GDM1 (cell line): ENCODE measurements around the gene PTPN23.
"Not testable (repeated sequence)": the region's sequence is repeated elsewhere in the genome, so short reads cannot be mapped to it uniquely, and the experiment has no call there.

Experiments
- DNase-seq: peaks from one replicate; lab custom pipeline; 2025; lab: John Stamatoyannopoulos, UW

The PTPN23 gene

DNA sequence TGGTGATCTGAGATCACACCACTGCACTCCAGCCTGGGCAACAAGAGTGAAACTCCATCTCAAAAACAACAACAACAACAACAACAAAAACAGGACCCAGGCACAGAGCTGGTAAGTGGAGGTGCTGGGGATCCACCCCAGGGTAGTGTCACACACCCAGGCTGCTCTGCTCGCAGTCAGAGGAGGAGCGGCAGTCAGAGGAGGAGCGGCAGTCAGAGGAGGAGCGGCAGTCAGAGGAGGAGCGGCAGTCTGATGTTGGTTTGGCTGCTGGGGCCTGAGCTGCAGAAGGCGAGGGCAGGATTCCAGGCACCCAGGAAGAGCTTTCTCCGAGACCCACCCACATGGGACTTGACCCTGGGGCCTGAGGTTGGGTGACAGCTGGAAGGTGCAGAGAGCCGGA is 10.8 kb upstream of the PTPN23 start:
- not testable (repeated sequence) for DNase-seq

GRCh38 chr3:47370887-47371697 is 9.7 kb upstream of the PTPN23 start:
- no peak for DNase-seq

DNA sequence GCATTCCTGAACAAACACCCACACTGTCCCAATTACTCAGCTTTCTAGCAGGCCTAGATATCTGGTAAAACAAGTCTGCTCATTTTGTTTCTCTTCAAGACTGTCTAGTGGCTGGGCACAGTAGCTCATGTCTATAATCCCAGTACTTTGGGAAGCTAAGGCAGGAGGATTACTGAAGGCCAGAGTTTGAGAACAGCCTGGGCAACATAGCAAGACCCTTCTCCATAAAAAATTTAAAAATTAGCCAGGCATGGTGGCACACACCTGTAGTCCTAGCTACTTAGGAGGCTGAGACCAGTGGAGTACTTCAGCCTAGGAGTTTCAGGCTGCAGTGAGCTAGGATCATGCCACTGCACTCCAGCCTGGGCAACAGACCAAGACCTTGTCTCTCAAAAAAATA is 6.2 kb upstream of the PTPN23 start:
- no peak for DNase-seq

- no peak for DNase-seq
These were observed 4.4 kb upstream of the PTPN23 start for GRCh38 chr3:47376393-47376792.

- DNase-seq: no peak
These were observed 3.6 kb upstream of the PTPN23 start for GRCh38 chr3:47377186-47377585.

DNA sequence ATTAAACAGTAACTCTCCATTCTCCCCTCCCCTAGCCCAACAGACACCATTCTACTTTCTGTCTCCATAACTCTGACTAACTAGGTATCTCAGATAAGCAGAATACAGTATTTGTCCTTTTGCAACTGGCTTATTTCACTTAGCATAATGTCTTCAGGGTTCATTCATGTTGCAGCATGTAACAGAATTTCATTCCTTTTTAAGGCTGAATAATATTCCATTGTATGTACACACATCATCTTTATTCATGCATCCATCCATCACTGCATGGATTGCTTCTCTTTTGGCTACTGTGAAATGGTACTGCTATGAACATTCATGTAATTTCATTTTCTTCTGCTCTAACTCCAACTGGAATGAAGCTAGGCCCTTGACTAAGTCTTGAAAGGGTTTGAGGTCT is 2.0 kb upstream of the PTPN23 start:
- no peak for DNase-seq

GRCh38 chr3:47379411-47379899 is 1.4 kb upstream of the PTPN23 start:
- DNase-seq: no peak

- DNase-seq: no peak
These were observed 708 bp upstream of the PTPN23 start for GRCh38 chr3:47380026-47380600.

- DNase-seq: peak; percentile 77
These were observed 716 bp downstream of the PTPN23 start for GRCh38 chr3:47381317-47382157.

DNA sequence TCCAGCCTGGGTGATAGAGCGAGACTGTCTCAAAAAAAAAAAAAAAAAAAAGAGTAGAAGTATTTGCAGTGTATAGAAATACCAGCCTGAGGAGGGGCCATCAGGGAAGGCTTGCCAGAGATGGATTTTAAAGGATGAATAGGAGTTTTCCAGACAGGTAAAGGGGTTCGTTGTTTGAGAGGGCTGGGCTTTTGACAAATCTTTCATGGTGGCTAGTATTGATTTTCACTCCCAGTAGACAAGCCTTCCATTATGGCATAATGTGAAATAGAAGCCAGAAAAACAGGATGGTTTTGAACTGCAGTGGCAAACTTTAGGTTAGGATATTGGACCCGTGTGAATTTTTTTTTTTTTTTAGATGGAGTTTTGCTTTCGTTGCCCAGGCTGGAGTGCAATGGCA is 3.6 kb downstream of the PTPN23 start:
- no peak for DNase-seq

DNA sequence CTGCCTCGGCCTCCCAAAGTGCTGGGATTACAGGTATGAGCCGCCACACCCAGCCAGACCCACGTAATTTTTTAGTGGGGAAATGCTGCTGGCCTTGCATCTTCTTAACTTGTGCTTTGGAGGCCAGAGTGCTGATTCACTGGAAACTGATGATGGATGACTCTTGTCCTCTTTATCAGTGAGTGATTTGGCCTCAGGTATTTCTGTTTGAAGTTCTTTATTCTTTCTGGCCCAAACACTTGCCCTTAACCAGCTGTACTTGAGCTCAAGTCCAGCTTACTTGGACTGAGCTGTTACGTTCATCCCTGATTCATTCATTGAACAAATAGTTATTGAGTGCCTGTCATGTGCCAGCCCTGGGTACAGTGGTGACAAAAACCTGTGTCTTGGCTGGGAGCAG is 4.2 kb downstream of the PTPN23 start:
- DNase-seq: no peak

DNA sequence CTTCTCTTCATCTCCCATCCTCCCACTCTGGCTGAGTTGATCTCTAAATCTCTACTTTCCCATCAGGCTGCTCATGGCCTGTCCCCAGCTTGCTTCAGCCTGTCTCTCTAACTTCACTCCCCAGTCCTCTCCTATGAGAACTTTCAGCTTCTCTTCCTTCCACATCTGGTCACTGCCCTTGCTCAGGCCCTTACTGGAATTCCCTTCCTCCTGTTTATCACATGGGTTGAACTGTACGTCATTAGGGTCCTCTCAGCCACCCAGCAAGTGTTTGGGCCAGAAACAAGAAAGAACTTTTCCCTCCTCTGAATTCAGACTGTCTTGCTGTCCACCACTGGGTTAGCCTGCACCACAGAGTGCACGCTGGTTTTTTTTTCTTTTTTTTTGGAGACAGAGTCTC is 5.0 kb downstream of the PTPN23 start:
- no peak for DNase-seq

- no peak for DNase-seq
These were observed 12.1 kb downstream of the PTPN23 start for GRCh38 chr3:47392933-47393332.

DNA sequence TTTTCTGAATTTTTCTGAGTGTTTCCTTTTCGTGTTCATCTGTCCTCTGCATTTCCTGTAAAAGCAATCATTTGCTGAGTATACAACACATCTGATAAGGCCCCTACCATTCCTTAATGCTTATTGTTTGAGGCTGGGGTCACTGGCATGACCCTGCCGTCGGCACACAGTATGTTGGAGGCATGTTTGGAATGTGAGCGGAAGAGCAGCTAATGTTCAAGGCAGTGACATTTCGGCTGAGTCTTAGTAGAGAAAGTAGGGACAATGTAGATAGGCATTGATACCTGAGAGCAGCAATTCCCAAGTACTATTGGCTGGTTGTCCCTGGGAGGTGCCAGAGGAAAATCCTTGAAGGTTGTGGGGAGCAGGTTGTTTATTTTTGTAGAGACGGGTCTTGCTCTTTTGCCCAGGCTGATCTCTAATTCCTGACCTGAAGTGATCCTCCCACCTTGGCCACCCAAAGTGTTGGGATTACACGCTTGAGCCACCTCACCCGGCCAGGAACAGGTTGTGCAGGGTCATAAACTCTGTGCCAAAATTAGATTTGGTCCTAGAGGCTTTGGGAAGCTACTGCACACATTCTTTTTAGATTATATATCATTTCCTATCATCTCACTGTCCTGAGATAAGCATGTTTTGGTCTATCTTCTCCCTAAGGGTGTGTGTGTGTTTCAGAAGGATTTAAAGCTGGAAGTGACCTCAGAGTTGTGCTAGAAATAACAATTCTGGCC is 13.5 kb downstream of the PTPN23 start:
- DNase-seq: no peak

DNA sequence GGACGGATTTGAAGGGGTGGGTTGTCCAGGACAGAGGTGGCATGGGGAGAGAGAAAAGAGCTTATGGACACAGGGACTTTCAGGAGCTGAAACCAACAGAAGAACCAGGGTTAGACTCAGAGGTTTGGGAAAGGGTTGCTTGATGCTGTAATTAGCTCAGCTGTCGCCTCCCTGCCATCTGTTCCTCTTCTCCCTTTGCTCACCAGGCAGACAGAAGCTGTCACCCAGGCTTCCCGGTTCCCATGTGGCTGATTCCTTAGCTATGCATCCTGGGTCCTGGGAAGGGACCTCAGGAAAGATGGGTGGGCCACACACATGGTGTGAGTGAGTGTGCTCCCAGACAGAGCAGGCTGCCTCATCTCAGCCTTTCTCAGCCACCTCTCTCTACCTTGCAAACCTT is 14.1 kb downstream of the PTPN23 start:
- no peak for DNase-seq

GRCh38 chr3:47398228-47398627 is 17.4 kb downstream of the PTPN23 start:
- DNase-seq: no peak

GRCh38 chr3:47399016-47399415 is 18.2 kb downstream of the PTPN23 start:
- no peak for DNase-seq

- no peak for DNase-seq
These were observed 18.9 kb downstream of the PTPN23 start for GRCh38 chr3:47399531-47400270.

GRCh38 chr3:47404431-47404876 is 23.6 kb downstream of the PTPN23 start:
- DNase-seq: no peak

DNA sequence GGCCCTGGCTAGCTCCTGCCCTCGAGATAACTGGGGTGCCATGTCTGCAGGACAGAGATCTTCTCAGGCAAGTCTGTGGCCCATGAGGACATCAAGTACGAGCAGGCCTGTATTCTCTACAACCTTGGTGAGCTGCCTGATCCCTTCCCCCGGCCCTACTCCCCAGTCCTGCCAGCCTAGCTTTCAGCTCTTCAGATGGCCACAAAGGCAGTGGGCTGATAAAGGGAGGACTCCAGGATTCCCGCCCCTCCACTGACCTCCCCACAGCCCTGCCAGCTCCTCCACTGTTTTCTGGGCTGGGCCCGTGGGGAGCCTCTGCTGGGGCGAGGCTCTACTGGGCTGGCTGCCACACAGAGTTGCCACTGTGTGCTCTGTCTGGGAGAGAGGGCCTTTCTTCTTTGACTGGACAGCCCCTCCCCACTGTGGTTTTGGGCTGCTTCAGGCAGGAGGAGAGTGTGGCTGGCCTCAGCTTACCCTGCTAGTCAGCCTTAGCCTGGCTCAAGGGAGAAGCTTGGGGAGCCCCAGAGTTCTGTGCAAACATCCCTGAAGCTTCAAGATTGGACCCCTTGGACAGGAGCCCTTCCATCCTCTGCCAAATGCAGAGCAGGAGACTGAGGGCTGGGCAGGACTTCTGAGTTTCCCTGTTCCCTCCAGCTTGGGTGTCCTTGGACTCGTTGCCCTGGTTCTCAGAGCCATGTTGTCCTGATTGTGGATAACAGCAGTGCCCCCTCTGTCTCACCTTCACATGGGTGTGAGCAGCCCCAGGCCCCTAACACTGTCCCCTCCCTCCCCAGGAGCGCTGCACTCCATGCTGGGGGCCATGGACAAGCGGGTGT is 24.4 kb downstream of the PTPN23 start:
- no peak for DNase-seq
